ENCODE data around the gene PARD3B.

PARD3B gene

DNA sequence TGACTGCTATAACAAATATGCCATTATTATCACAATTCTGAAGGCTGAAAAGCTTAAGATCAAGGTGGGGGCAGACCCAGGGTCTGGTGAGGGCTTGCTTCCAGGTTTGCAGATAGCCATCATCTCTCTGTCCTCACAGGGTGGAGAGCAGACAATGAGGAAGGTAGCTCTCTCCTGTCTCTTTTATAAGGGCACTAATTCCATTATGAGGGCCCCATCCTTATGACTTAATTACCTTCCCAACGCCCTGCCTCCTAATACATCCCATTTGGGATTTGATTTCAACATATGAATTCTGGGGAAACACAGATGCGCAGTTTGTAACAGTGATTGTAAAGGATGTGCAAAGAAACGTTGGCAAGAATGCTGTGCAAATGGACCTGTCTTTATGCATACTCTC is 44.8 kb downstream of the PARD3B start:
- no peak for DNase-seq (ENCODE audit: low spot score)

DNA sequence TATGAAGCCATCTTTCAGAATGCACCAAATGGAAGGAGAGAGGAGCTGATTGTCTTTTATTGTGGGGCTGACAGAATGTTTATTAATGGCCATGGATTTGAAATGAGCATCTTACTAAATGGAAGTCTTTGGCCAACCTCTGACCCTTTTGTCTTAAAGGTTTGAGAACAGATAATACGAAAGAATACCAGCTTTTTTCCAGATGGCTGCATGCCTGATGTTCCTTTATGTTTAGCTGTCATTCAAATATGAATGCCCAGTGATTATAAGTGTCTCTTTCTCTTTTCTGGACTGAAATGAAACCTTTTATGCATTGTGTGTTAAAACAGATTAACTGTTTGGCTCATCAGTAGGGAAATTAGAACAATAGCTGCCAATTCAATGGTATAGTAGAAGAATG is 46.0 kb downstream of the PARD3B start:
- no peak for DNase-seq (ENCODE audit: low spot score)

DNA sequence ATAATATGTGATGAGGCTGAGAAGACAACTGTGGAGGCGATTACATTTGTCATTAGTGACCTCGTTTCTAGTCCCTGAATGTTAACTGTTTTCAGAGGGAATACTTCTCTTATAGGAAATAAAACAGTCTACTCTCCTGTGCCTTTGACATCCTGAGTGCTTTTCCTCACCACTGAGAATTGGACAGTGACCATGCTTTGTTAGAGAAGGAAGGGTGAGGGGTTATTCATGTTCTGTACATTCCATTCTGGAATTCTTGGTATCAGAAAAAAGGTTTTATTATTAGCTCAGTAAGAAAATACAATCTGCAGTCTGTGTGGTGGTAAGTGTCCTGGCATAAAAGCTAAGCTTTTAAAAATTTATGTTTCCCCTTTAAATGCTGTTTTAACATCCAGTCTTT is 58.8 kb downstream of the PARD3B start:
- peak; percentile 2 for DNase-seq (ENCODE audit: low spot score)

DNA sequence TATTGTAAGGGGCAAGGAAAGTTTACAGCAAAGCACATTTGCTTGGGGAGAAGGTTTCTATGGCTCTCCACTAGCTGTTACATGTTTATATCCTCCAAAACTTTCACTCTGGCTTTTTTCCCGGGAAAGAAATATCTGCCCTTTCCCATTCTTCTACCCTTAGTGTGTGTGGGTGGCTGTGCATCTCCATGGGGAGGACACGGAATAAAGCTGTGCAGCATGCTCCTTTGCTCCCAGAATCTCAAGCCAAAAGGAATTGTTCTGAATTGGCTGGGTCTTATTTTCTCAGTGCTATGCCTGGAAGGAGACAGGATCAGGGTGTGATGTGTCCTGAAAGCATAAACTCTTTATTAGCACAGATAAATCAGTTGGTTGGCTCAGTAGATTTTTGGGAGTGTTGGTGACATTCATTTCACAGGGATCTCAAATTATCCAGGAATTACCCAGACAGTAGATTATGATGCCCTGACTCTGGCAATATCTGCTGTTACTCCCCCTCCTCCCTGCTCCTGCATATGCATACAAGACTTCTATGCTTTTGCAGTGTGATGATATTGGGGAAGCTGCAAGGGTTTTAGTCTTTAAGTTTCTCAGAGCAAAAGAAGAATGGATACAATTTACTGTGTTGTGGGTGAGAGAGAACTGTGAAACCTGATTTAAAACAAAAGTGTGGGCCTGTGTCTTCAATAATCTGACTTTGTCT is 63.1 kb downstream of the PARD3B start:
- DNase-seq (ENCODE audit: low spot score): no peak

DNA sequence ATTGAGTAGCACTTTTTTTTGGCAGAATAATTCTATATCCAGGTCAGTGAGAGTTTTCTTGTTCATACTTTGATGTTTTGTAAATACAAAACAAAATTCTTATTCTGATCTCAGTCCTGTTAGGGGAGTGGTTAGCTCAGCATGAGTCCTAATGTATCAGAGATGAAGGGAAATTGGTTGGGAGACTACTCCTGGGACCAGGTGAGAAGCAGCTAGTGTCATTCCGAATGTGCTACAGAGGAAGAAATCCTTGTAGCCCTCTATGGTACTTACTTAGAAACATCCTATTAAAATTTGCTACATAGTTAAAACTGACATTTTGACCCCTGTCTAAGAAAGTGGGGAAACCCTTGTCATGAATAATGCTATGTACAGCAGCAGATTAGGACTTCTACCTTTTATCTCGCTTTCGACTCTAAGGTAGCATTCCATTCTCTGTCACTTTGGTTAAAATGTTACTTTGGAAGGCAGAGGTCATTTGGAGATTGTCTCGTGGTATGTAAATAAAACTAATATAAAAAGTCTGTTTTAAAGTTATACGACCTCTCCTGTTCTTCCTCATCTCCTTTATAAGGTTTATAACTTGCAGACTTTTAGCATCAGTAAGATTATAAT is 65.8 kb downstream of the PARD3B start:
- DNase-seq (ENCODE audit: low spot score): peak; percentile 22

DNA sequence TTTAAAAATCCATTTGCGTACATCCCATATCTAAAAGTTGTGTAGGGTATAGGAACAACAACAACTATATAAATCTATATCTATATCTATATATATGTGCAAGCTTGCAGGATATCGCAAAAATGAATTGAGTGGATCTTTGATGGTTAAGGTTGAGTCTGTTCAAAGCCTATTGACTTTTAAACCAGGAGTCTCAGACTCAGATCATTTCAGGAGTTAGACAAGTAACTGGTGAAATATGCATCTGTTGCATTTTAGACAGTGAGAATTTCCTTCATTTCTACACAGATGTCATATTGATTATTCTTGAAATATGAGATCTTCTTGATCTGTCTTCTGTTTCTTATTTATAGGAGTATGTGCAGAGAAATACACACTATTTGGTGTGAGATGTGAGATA is 66.5 kb downstream of the PARD3B start:
- no peak for DNase-seq (ENCODE audit: low spot score)

DNA sequence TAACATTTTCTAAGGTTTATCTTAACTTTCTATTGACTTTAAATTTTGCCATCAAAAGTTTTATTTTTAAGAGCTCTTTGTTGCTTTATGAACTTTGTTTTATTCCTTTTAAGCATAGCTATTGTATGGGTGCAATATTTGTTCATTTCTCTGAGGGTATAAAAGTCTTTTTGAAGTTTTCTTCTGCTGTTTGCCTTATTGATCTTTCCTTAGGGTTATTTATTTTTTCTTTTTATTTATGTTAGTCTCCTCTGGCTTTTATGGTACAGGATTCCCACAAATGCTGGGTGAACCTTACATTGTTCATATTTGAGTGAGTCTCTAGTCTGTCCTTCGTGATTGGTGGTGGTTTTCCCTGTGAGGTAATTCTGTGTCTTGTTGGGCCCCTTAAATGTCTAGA is 68.4 kb downstream of the PARD3B start:
- no peak for DNase-seq (ENCODE audit: low spot score)

DNA sequence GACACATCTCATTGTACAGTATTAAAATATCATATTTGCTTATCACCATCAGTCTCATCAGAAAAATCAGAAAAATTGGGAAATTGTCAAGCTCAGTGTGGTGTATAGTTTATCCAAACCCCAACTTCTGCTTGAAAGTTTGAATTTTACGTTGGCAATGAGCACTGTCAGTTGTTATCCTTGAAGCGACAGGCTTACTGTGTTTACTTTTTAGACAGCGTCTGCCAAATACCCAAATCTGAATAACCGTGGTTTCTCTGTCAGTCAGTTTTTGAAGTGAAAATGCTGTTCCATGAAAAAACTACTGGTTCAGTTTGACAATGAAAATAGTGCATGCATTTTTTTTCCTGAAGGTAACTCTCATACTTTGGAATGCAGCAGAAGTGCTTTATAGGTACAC is 70.2 kb downstream of the PARD3B start:
- no peak for DNase-seq (ENCODE audit: low spot score)

DNA sequence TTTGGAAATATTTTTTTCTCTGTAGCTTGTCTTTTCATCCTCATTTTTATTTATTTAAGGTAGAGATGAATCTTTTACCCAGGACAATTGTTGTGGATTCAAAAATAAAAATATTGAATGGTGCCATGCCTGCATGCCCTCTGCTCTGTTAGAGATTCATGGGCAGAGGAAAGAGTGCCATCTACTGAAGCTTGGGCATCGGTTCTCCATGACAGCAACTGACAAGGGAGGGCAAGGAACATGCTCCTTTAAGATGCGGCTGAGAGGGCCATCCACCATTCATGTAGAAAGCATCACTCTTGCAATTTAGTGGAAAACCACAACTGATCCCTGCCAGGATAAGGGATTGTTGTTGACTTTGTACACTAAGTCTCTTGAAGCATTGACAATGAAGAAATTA is 79.9 kb downstream of the PARD3B start:
- peak; percentile 48 for DNase-seq (ENCODE audit: low spot score)

DNA sequence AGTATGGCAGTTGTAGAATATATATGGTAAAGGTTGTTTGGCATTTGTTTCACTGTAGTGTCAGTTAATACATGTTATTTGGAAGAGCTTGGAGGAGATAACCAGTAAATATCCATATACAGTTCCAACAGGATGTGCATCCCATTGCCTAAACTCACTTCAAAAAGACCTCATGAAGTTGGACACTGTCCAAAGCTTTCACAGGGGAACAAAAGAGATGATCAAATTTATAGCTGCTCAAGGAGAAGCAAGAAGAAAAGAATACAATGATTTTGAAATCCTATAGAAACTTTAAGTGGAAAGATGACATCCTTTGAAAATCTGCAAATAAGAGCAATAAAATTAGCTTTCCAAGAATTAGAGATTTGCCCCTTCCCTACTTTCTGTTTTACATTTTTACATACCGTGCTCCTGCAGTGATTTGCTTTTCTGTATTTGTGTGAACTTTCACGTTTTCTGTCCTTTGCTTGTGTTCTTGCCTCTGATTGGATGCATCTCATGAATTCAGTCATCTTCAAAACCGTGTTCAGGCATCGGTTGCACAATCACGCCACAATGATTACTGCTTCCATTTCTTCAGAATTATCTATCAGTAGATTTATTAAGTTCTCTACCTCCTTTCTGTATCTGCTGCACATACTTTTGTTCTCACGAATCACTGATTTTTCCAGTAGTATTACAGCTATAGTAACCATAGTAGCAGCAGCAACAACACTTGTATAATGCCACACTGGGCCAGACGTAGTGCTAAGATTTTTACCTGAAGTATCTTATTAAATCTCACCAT is 83.8 kb downstream of the PARD3B start:
- no peak for DNase-seq (ENCODE audit: low spot score)

DNA sequence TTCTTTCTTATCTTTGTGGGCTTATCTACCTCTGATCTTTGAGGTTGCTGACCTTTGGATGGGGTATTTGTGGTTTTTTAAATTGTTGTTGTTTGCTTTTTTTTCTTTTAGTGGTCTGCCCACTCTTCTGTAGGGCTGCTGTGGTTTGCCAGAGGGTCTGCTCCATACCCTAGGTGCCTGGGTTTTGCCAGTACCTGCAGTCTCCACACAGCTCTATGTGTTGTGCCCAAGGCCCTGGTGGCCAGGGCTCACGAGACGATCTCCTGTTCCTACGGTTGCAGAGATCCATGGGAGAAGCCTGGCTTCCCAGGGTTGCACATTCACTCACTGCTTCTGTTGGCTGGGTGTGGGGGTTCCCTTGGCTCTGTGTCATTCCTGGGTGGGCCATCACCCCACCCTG is 87.1 kb downstream of the PARD3B start:
- no peak for DNase-seq (ENCODE audit: low spot score)

DNA sequence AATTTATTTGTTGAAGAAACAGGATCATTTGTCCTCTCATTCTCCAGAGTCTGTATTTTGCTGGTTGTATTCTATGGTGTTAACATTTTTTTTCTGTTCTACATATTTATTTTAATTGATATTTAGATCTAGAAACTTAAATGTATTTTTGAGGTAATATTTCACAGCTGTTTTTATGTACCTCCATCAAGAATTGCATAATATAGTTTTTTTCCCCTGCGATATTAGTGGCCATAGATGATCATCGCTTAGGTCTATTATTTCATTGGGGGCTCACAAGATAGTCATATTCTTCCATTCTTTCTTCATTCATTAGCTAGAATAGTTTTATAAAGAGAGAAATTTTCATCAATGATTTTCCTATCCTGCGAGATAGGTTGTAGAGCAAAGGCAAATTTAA is 89.3 kb downstream of the PARD3B start:
- DNase-seq (ENCODE audit: low spot score): no peak

DNA sequence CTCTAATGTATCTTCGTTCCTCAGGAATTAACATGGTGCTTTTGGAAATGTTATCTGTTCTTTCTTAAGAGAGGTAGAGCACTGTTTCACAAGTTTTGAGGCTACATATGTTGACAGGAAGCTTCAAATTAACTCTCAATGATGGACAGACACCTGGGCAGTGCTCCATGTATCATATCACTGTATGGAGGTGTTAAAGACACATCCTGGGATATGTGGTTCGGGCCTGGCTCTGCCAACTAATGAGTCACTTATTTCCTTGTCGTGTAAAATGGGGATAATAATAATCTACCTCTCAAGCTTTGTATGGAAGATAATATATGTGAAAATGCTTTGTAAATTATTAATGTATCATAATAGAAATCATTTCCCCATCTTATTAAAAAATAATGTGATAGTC is 90.2 kb downstream of the PARD3B start:
- peak; percentile 6 for DNase-seq (ENCODE audit: low spot score)

DNA sequence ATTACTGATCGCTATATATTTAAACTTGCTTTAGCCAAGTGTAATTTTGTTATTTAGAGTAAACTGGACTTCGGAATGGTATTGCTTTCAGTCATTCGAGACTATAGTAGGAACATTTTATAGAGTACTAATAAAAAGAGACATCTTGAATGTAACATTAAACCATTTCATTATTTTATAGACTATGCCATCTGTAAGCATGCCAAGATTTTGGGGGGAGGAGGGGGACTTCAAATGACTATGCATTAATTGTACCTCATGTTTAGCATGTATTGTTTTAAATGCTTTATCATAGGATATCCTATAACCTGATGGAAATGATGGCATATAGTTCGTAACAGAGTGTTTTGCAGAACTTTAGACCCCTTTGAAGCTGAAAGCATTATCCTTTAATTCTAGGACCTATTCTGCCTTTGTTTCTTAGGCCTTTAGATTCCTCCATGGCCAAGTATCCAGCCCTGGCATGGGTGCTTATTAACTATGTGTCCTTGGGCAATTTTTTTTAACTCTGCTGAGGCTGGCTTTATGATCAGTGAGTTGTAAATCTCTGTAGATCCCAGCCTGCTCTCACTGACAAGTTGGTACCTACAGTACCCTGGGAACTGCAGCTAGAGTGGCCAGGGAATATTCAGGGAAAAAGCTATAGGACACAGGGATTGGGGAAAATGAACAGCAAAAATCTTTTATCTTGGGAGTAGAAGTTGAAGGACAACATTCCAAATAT is 93.4 kb downstream of the PARD3B start:
- no peak for DNase-seq (ENCODE audit: low spot score)

DNA sequence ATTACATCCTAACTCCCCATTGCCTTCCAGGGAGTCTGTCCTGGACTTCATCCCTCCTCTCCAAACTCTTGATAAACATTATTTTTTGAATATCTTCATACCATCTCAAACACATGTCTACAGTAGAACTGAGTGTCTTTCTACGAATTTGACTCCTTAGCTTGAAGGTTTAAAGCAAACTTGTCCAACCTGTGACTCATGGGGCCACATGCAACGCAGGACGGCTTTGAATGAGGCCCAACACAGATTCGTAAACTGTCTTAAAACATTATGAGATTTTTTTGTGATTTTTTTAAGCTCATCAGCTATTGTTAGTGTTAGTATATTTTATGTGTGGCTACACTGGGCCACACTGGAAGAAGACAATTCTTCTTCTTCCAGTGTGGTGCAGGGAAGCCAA is 98.1 kb downstream of the PARD3B start:
- DNase-seq (ENCODE audit: low spot score): no peak

DNA sequence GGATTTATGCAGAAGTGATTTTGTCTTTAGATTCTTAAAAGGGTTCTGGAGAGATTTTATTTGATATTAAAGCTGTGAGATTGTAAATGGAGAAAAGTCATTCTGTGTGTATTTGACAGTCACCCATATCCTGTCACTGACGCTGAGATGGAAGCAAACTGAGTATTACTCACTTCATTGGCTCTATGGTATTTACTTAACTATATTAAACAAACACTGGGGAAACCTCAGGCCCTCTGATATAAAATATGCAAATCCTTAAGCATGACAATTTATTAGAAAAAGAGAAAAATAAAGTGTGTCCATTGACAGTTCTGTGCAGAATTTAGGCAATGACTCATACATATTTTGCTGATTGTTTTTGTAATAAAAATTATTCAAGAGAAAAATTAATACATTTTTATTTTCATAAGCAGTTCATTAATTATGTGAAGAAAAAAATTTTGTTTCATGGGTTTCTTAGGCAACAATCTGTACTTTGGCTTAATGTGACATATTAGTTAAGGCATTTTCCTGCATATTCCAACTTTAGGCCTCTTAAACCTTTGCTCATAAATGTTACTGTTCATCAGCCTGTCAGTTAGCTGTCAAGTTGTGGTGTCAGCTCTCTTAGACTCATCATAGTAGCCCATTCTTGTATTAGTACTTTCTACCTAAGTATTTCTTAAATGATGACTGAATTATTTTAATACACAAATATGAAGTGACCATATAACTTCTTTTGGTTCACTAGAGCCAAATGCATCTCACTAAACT is 99.9 kb downstream of the PARD3B start:
- DNase-seq (ENCODE audit: low spot score): peak; percentile 45

DNA sequence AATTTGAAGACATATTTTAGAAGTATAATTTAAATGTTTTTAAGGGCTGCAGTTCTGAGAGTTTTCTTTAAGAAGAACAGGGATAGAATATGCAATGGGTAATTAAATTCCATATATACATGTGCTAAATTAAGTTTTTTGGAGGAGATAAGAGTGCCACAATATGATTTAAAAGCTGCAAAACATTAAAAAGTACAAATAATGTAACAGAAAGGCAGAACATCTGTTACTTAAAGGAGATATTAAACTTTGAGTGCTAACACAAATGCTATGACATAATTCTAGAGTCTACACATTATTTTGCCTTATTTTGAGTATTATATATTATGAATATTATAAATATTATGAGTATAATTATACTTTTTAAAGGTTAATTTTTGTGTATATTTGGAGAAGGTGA is 102.4 kb downstream of the PARD3B start:
- DNase-seq (ENCODE audit: low spot score): no peak

DNA sequence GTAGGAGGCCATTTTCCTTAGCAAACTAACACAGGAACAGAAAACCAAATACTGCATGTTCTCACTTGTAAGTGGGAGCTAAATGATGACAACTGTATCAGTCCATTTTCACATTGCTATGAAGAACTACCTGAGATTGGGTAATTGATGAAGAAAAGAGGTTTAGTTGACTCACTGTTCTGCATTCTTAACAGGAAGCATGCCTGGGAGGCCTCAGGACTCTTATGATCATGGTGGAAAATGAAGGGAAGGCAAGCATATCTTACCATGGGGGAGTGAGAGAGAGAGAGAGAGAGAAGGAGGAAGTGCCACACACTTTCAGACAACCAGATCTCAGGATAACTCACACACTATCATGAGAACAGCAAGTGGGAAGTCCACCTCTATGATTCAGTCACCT is 105.3 kb downstream of the PARD3B start:
- peak; percentile 64 for DNase-seq (ENCODE audit: low spot score)

DNA sequence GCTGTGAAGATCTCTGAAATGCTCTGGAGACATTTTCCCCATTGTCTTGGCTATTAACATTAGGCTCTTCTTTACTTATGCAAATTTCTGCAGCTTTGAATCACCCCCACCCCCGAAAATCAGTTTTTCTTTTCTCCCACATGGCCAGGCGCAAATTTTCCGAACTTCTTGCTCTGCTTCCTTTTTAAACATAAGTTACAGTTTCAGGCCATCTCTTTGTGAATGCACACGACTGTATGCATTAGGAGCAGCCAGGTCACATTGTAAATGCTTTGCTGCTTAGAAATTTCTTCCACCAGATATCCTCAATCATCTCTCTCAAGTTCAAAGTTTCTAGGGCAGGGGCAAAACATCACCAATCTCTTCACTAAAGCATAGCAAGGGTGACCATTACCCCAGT is 106.8 kb downstream of the PARD3B start:
- no peak for DNase-seq (ENCODE audit: low spot score)

DNA sequence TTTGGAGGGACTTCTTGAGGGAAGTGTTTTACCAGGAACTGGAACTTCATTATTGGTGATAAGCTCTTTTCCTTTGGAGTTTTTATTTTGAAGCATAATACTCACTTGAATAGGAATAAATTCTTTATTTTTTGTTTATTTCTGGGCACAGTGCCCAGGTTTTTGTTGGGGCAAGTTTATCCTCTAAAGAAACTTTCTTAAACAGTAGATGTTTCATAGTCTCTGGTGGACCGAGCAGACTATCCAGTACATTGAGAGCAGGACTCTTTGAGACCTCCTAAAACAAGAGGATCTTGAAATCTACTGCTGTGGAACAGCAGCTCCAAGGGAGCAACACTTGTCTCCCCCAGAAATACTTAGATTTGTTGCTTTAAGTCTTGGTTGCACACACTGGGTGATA is 109.4 kb downstream of the PARD3B start:
- DNase-seq (ENCODE audit: low spot score): no peak

DNA sequence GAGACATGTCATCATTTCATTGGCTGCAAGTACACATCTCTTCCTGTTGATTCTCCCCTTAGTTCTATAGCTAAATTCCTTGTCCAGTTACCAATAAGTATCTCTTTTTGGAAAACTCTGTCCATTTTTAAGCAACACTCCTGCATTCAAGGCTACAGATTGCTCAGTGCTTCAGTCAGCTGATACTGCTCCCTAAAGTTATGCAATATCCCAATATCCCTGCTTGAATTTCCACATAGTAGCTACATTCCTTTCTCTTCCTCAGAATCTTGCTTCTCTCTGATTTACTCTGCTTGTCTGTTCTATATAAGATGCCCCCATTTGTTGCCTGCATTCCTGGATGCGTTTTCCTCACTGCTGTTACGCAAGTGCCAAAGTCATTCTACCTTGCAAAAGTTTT is 109.8 kb downstream of the PARD3B start:
- DNase-seq (ENCODE audit: low spot score): no peak

DNA sequence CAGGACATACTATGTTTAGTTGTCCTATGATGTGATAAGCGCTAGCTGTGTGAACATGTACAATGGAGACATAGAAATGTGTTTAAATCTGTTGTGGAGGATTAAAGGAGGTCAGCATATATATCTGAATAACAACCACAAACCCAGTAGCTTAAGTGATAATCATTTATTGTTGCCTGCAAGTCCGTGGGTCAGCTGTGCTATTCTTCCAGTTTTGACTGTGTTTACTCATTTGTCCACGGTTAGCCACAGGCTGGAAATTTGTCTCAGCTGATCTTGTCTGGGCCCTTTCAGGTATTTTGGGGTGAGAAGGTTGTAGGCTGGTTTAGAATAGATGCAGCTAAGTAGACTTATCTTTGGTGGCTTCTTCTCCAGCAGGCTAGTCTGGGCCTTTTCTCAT is 110.4 kb downstream of the PARD3B start:
- no peak for DNase-seq (ENCODE audit: low spot score)

All from kidney tubule cell (primary cell).